ENCODE results near the gene NTRK3. TPM values are rescaled to one million over a fixed set of nuclear protein-coding genes. Genes with fewer than 3 reads are reported as not detected.

Gene NTRK3
- polyA plus RNA-seq, 1 donor (not counting 4 experiments of a cell fraction or from before 2014, with no cell fraction given) = not detected

GRCh38 chr15:87846746-87847145, 409.8 kb downstream of the NTRK3 start:
- Histone ChIP-seq H3K27ac (ENCODE audit: control insufficient read depth, insufficient read depth, low read length) (no peak overlapping the region), H3K9ac (ENCODE audit: control insufficient read depth, extremely low read depth, insufficient read depth, low read length) (no peak overlapping the region), H3K4me2 (ENCODE audit: control insufficient read depth, extremely low read depth, insufficient read depth, low read depth, low read length) (no peak overlapping the region), H3K4me1 (ENCODE audit: control insufficient read depth, extremely low read depth, insufficient read depth, low read length) (no peaks in the 10 kb centered on the region), H3K79me2 (ENCODE audit: control insufficient read depth, insufficient read depth, low read length) (no peaks in the 10 kb centered on the region), H3K36me3 (ENCODE audit: control insufficient read depth in 2 of 2, extremely low read depth in 1 of 2, insufficient read depth in 2 of 2, low read length in 2 of 2) (no peaks in the 10 kb centered on the region), H3K9me1 (ENCODE audit: control insufficient read depth, extremely low read depth, insufficient read depth, low read length) (no peaks in the 10 kb centered on the region), H3K27me3 (ENCODE audit: control insufficient read depth, extremely low read depth, insufficient read depth, low read length) (no peaks in the 10 kb centered on the region), H2AFZ (ENCODE audit: control insufficient read depth, low read length) (no peak overlapping the region), H3K9me3 (ENCODE audit: control insufficient read depth, low read depth, low read length) (no peaks in the 10 kb centered on the region), H3K4me3 (ENCODE audit: control insufficient read depth in 2 of 3, extremely low read depth in 1 of 3, insufficient read depth in 2 of 3, low read depth in 1 of 3, low read length in 3 of 3) (no peak overlapping the region), H4K20me1 (ENCODE audit: control insufficient read depth, extremely low read depth, insufficient read depth, low read length) (no peaks in the 10 kb centered on the region)
- dilution Hi-C loops (cut with MboI; ENCODE audit: extremely low pct_ligation_motif_present, low sequenced_read_pairs) = no loop called here
- FAIRE-seq (no peak), DNase-seq (ENCODE audit: low read depth, low spot score) (no peak)
- TF ChIP-seq EZH2 (IDR thresholded peaks at IDR 0.05; ENCODE audit: low read length) (no peak), CTCF (optimal IDR thresholded peaks at IDR 0.05 in 1 of 3, IDR thresholded peaks at IDR 0.05 in 1 of 3, conservative IDR thresholded peaks at IDR 0.05 in 1 of 3; ENCODE audit: extremely low read depth in 1 of 3, insufficient read depth in 2 of 3, low read length in 3 of 3) (no peak)

- Histone ChIP-seq H3K36me3 (ENCODE audit: control insufficient read depth in 2 of 2, extremely low read depth in 1 of 2, insufficient read depth in 2 of 2, low read length in 2 of 2) (no peaks in the 10 kb centered on the region), H3K4me3 (ENCODE audit: control insufficient read depth in 2 of 3, extremely low read depth in 1 of 3, insufficient read depth in 2 of 3, low read depth in 1 of 3, low read length in 3 of 3) (no peak overlapping the region), H3K27ac (ENCODE audit: control insufficient read depth, insufficient read depth, low read length) (no peak overlapping the region), H2AFZ (ENCODE audit: control insufficient read depth, low read length) (no peak overlapping the region), H3K9ac (ENCODE audit: control insufficient read depth, extremely low read depth, insufficient read depth, low read length) (no peak overlapping the region), H3K9me1 (ENCODE audit: control insufficient read depth, extremely low read depth, insufficient read depth, low read length) (no peaks in the 10 kb centered on the region), H3K4me2 (ENCODE audit: control insufficient read depth, extremely low read depth, insufficient read depth, low read depth, low read length) (no peak overlapping the region), H3K9me3 (ENCODE audit: control insufficient read depth, low read depth, low read length) (no peaks in the 10 kb centered on the region), H4K20me1 (ENCODE audit: control insufficient read depth, extremely low read depth, insufficient read depth, low read length) (no peaks in the 10 kb centered on the region), H3K79me2 (ENCODE audit: control insufficient read depth, insufficient read depth, low read length) (no peaks in the 10 kb centered on the region), H3K4me1 (ENCODE audit: control insufficient read depth, extremely low read depth, insufficient read depth, low read length) (no peaks in the 10 kb centered on the region), H3K27me3 (ENCODE audit: control insufficient read depth, extremely low read depth, insufficient read depth, low read length) (no peaks in the 10 kb centered on the region)
- dilution Hi-C loops (cut with MboI; ENCODE audit: extremely low pct_ligation_motif_present, low sequenced_read_pairs) = no loop called here
- FAIRE-seq = no peak
- TF ChIP-seq EZH2 (IDR thresholded peaks at IDR 0.05; ENCODE audit: low read length) (no peak), CTCF (optimal IDR thresholded peaks at IDR 0.05 in 1 of 3, IDR thresholded peaks at IDR 0.05 in 1 of 3, conservative IDR thresholded peaks at IDR 0.05 in 1 of 3; ENCODE audit: extremely low read depth in 1 of 3, insufficient read depth in 2 of 3, low read length in 3 of 3) (no peak)
- DNase-seq (ENCODE audit: low read depth, low spot score) = no peak
These were observed 413.2 kb downstream of the NTRK3 start for GRCh38 chr15:87843312-87843711.
